HepG2 (cell line): ENCODE measurements around the gene ACBD5. TPM values are rescaled to one million over a fixed set of nuclear protein-coding genes. Genes with fewer than 3 reads are reported as not detected.
A peak's percentile ranks its signal among the peaks of the same experiment; 100 is the strongest.

Source experiments
- ATM ChIP-seq: fragments of 450-650 bp; IDR thresholded peaks from 2 replicates; pipeline ENCODE4 v1.7.1; 2017; ENCODE audit warnings: mild to moderate bottlenecking, borderline replicate concordance
- ETV6 ChIP-seq: sonication (generic); formaldehyde crosslinking; conservative IDR thresholded peaks from 2 replicates; pipeline ENCODE4 v1.4.0; 2020; ENCODE audit warnings: missing genetic modification reagents
- FOXM1 ChIP-seq: sonication (generic); formaldehyde crosslinking; IDR thresholded peaks from 2 replicates; pipeline ENCODE4 v1.5.0; 2020; ENCODE audit warnings: missing genetic modification reagents
- HOXA7 ChIP-seq: sonication (generic); formaldehyde crosslinking; IDR thresholded peaks from 2 replicates; pipeline ENCODE4 v1.8.1; 2022; ENCODE audit warnings: mild to moderate bottlenecking, missing genetic modification reagents, moderate library complexity
- JDP2 ChIP-seq: sonication (generic); formaldehyde crosslinking; IDR thresholded peaks from 2 replicates; pipeline ENCODE4 v1.8.1; 2022; ENCODE audit warnings: missing genetic modification reagents, borderline replicate concordance
- NCOA2 ChIP-seq: sonication (generic); formaldehyde crosslinking; IDR thresholded peaks from 2 replicates; pipeline ENCODE4 v1.8.0; 2022; ENCODE audit warnings: inconsistent platforms
- RELA ChIP-seq: sonication (generic); formaldehyde crosslinking; IDR thresholded peaks from 2 replicates; pipeline ENCODE4 v1.4.0; 2020; ENCODE audit warnings: missing genetic modification reagents
- SMAD1 ChIP-seq: sonication (generic); formaldehyde crosslinking; IDR thresholded peaks from 2 replicates; pipeline ENCODE4 v1.4.0; 2020; ENCODE audit warnings: missing genetic modification reagents, low read depth, mild to moderate bottlenecking, borderline replicate concordance
- ZNF205 ChIP-seq: IDR thresholded peaks from 2 replicates; pipeline ENCODE4 v1.6.1; 2018; ENCODE audit warnings: missing biosample characterization, missing genetic modification reagents
- ZNF292 ChIP-seq: sonication (generic); formaldehyde crosslinking; IDR thresholded peaks from 2 replicates; pipeline ENCODE4 v1.8.1; 2022; ENCODE audit warnings: mild to moderate bottlenecking, low read depth, missing genetic modification reagents, borderline replicate concordance
- polyA plus RNA-seq, 8 experiments: library from polyadenylated mRNA; depleted of rRNA in 3 of 8; stranded (reverse) in 7 of 8; unstranded in 1 of 8; fragments of >200 nt; fragmentation: Illumina TruSeq in 4 of 8; extraction: Trizol in 4 of 8; gene quantifications; 2 replicates each; pipeline versions ENCODE4 v1.2.1 to v1.2.3, GENCODE V29; 2011 to 2016; ENCODE audit warnings: low read depth in 4 of 8, missing spikeins in 1 of 8, mixed read lengths in 1 of 8; ENCODE audit not compliant: insufficient read depth in 1 of 8
- total RNA-seq, 5 experiments: library from RNA; depleted of rRNA; stranded (reverse); fragments of >200 nt; fragmentation: Illumina TruSeq; extraction: Trizol; gene quantifications; 2 replicates each; pipeline ENCODE4 v1.2.3, GENCODE V29; 2016; ENCODE audit warnings: low read depth in 1 of 5
- TF ChIP-seq, protein P1 (sequence below), 2 experiments: sonication (generic) in 1 of 2; formaldehyde crosslinking in 1 of 2; IDR thresholded peaks; 2 replicates each; pipeline versions ENCODE4 v1.4.0 to v1.6.1; 2018 to 2020; ENCODE audit warnings: missing genetic modification reagents in 2 of 2, borderline replicate concordance in 1 of 2, low read depth in 1 of 2, mild to moderate bottlenecking in 1 of 2, missing biosample characterization in 1 of 2
- TF ChIP-seq, protein P2 (sequence below): IDR thresholded peaks from 2 replicates; pipeline ENCODE4 v1.6.1; 2016; ENCODE audit warnings: missing compliant biosample characterization, missing genetic modification reagents, borderline replicate concordance
- TF ChIP-seq, protein P3 (sequence below): sonication (generic); formaldehyde crosslinking; IDR thresholded peaks from 2 replicates; pipeline ENCODE4 v1.4.0; 2020; ENCODE audit warnings: missing genetic modification reagents, mild to moderate bottlenecking, borderline replicate concordance
- TF ChIP-seq, protein P4 (sequence below), 2 experiments: sonication (generic) in 1 of 2; formaldehyde crosslinking in 1 of 2; IDR thresholded peaks; 2 replicates each; pipeline versions ENCODE4 v1.5.1 to v1.6.1; 2011 to 2020; ENCODE audit warnings: borderline replicate concordance in 1 of 2, low read depth in 1 of 2, low read length in 1 of 2, mild to moderate bottlenecking in 1 of 2, missing genetic modification reagents in 1 of 2, moderate library complexity in 1 of 2
- TF ChIP-seq, protein P5 (sequence below): sonication (generic); formaldehyde crosslinking; IDR thresholded peaks from 2 replicates; pipeline ENCODE4 v1.4.0; 2020; ENCODE audit warnings: missing genetic modification reagents, mild to moderate bottlenecking, borderline replicate concordance

ACBD5 gene
- total and polyA plus RNA-seq, 2 of the 13 experiments (the other 11 are each of a cell fraction or from before 2014, with no cell fraction given) = 10.3 to 14.8 TPM

DNA sequence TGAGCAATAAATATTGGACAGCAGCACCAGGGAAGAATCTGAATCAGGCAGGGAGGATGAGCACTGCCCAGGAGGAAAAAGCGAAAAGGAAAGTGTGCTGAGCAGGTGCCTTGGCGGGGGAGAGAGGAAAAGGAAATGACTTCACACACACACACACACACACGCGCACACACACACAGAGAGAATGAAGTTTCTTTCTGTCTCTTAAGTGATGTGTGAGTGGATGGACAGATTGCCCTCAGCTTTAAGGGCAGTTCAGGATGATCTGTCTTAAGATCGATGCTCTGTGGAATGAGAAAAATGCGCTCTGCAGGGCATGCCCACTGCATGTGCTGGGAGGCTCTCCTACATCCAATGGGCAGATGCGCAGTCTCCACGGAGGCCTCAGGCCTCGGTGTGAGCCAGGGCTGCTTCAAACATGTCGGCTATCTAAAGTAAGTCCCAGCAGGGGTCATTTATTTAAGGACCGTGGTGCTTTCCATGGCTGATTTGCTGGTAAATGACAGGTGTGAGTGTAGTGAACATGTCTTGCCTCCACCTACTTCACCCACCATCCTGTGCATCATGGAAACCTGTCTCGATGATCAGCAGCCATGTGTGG lies 2.5 kb upstream of the ACBD5 start (continued):
- TF ChIP-seq, protein P1, sequence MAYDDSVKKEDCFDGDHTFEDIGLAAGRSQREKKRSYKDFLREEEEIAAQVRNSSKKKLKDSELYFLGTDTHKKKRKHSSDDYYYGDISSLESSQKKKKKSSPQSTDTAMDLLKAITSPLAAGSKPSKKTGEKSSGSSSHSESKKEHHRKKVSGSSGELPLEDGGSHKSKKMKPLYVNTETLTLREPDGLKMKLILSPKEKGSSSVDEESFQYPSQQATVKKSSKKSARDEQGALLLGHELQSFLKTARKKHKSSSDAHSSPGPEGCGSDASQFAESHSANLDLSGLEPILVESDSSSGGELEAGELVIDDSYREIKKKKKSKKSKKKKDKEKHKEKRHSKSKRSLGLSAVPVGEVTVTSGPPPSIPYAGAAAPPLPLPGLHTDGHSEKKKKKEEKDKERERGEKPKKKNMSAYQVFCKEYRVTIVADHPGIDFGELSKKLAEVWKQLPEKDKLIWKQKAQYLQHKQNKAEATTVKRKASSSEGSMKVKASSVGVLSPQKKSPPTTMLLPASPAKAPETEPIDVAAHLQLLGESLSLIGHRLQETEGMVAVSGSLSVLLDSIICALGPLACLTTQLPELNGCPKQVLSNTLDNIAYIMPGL (CRISPR knock-in tag; IDR thresholded peaks at IDR 0.05; ENCODE audit: borderline replicate concordance in 1 of 2, low read depth in 1 of 2) = 0 out of 4 replicates have a peak, but pooled peaks of 1 of the 2 experiments have one; percentile 42
- TF ChIP-seq, protein P2, sequence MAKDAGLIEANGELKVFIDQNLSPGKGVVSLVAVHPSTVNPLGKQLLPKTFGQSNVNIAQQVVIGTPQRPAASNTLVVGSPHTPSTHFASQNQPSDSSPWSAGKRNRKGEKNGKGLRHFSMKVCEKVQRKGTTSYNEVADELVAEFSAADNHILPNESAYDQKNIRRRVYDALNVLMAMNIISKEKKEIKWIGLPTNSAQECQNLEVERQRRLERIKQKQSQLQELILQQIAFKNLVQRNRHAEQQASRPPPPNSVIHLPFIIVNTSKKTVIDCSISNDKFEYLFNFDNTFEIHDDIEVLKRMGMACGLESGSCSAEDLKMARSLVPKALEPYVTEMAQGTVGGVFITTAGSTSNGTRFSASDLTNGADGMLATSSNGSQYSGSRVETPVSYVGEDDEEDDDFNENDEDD = peak; percentile 51; the same call in 1 of the 2 replicates
- TF ChIP-seq, protein P3, sequence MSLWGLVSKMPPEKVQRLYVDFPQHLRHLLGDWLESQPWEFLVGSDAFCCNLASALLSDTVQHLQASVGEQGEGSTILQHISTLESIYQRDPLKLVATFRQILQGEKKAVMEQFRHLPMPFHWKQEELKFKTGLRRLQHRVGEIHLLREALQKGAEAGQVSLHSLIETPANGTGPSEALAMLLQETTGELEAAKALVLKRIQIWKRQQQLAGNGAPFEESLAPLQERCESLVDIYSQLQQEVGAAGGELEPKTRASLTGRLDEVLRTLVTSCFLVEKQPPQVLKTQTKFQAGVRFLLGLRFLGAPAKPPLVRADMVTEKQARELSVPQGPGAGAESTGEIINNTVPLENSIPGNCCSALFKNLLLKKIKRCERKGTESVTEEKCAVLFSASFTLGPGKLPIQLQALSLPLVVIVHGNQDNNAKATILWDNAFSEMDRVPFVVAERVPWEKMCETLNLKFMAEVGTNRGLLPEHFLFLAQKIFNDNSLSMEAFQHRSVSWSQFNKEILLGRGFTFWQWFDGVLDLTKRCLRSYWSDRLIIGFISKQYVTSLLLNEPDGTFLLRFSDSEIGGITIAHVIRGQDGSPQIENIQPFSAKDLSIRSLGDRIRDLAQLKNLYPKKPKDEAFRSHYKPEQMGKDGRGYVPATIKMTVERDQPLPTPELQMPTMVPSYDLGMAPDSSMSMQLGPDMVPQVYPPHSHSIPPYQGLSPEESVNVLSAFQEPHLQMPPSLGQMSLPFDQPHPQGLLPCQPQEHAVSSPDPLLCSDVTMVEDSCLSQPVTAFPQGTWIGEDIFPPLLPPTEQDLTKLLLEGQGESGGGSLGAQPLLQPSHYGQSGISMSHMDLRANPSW (CRISPR knock-in tag) = no peak
- TF ChIP-seq ATM (no peak), RELA (CRISPR knock-in tag) (no peak), ZNF205 (0 out of 2 replicates have a peak, but pooled peaks have one; percentile 33), SMAD1 (CRISPR knock-in tag) (no peak), FOXM1 (no peak), ZNF292 (CRISPR knock-in tag) (no peak), HOXA7 (CRISPR knock-in tag) (no peak), JDP2 (no peak), NCOA2 (CRISPR knock-in tag) (0 out of 2 replicates have a peak, but pooled peaks have one; percentile 27), ETV6 (CRISPR knock-in tag) (peak; percentile 27; the same call in 1 of the 2 replicates)
- TF ChIP-seq, protein P4, sequence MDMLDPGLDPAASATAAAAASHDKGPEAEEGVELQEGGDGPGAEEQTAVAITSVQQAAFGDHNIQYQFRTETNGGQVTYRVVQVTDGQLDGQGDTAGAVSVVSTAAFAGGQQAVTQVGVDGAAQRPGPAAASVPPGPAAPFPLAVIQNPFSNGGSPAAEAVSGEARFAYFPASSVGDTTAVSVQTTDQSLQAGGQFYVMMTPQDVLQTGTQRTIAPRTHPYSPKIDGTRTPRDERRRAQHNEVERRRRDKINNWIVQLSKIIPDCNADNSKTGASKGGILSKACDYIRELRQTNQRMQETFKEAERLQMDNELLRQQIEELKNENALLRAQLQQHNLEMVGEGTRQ (IDR thresholded peaks at IDR 0.05; ENCODE audit: low read depth, low read length) = no peak
- TF ChIP-seq, protein P4 (CRISPR knock-in tag; IDR thresholded peaks at IDR 0.05; ENCODE audit: borderline replicate concordance) = no peak
- TF ChIP-seq, protein P5, sequence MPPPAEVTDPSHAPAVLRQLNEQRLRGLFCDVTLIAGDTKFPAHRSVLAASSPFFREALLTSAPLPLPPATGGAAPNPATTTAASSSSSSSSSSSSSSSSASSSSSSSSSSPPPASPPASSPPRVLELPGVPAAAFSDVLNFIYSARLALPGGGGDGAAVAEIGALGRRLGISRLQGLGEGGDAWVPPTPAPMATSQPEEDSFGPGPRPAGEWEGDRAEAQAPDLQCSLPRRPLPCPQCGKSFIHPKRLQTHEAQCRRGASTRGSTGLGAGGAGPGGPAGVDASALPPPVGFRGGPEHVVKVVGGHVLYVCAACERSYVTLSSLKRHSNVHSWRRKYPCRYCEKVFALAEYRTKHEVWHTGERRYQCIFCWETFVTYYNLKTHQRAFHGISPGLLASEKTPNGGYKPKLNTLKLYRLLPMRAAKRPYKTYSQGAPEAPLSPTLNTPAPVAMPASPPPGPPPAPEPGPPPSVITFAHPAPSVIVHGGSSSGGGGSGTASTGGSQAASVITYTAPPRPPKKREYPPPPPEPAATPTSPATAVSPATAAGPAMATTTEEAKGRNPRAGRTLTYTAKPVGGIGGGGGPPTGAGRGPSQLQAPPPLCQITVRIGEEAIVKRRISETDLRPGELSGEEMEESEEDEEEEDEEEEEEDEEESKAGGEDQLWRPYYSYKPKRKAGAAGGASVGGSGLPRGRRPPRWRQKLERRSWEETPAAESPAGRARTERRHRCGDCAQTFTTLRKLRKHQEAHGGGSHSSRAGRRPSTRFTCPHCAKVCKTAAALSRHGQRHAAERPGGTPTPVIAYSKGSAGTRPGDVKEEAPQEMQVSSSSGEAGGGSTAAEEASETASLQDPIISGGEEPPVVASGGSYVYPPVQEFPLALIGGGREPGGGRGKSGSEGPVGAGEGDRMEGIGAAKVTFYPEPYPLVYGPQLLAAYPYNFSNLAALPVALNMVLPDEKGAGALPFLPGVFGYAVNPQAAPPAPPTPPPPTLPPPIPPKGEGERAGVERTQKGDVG (CRISPR knock-in tag) = no peak
